ENCODE results near the gene DDX20.
"Not testable (repeated sequence)": the region's sequence is repeated elsewhere in the genome, so short reads cannot be mapped to it uniquely, and the experiment has no call there.

DDX20 gene

DNA sequence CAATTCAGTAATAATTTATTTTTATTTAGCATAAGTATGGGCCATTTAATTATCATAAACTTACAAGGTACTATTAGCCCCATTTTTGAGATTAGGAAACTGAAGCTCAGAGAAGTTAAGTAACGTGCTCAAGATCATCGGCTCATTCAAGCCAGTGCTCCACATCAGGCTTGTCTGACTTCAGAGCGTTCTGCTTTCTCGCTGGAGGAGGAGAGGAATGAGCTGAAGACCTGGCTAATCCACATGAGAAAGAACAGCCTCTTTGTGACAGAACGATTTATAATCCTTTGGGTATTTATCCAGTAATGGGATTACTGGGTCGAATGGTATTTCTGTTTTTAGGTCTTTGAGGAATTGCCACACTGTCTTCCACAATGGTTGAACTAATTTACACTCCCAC lies 39.7 kb downstream of the DDX20 start:
- no peak for DNase-seq

DNA sequence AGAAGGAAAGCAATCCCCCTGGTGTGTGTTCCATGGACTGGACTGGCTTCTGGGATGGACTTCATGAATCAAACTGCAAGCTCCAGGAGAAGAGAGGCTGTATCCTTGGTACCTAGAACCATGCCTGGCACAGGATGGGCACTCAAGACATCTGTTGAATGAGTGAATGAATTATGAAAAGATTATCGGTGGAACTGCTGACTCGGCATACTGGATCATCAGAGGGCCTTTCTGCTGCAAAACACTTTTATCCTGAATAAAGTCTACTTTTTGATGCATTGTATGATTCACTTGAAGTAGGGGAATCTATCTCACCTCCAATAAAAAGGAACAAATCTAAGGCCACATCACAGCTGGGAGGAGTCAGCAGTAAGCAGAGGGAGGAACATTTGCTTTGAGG lies 42.9 kb downstream of the DDX20 start:
- DNase-seq: no peak

DNA sequence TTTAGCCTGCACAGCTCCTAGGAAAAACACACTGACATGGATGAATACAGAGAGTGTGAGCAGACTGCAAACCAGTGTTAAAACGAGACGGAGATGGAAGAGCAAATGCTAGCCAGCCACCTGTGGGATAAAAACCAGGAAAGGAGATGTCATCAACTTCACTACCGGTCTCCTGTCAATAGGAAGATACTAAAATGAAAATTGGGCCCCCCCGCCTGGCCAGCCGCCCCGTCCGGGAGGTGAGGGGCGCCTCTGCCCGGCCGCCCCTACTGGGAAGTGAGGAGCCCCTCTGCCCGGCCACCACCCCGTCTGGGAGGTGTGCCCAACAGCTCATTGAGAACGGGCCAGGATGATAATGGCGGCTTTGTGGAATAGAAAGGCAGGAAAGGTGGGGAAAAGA lies 44.0 kb downstream of the DDX20 start:
- not testable (repeated sequence) for DNase-seq

DNA sequence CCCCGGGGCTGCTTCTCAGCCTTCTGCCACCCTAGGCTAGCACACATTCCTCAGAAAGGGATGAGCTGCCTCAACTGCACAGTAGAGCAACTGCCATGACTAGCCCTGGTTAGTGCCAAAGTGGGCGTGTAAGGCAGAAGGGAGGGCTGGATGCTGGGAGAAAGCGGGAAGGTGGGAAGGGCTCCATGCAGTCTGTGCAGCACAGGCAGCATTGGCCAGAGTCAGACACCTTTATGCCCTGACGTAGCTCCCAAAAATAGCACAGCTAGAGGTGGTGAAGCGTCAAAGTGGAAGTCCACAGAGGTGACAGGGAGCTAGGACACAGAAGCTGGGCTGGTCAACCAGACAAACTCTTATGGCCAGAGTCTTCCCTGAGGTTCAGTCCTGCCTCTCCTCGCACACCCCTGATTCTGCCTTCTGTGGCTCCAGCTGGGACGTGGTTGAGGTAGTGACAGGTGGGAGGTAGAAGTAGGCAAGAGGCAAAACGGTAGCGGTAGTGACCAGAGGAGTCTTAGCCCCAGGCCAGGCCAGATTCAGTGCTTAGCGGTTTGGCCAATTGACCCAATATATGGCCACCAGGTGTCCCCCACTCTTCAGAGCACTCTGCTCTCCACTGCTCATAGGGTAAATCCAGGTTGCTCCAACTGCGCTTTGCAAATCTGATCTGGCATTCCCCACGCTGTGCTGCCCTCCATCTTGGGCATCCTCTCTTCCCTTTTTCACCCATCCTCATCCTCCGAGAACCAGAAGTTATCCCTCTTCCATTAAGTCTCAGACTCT lies 45.6 kb downstream of the DDX20 start:
- DNase-seq: peak in 1 of 2 experiments; percentile 4

DNA sequence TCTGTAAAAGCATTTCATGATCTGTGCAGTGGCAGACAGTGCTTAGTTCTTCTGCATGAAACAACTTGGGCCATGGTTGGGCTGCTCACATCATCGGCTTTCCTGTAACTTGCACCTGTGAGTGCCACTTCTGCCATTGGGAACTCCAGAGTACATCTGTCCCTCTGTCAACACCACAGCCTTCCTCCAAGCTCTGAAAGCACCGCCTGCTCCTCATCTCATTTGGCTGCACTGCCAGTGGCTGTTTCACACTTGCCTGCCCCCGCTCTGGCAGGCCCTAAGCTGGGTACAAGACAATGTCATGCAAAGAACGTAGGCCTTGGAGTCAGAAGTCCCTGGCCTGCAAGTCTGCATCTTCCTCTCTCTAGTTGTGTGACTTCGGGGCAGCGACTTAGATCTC lies 46.4 kb downstream of the DDX20 start:
- DNase-seq: peak in 1 of 2 experiments; percentile 8

DNA sequence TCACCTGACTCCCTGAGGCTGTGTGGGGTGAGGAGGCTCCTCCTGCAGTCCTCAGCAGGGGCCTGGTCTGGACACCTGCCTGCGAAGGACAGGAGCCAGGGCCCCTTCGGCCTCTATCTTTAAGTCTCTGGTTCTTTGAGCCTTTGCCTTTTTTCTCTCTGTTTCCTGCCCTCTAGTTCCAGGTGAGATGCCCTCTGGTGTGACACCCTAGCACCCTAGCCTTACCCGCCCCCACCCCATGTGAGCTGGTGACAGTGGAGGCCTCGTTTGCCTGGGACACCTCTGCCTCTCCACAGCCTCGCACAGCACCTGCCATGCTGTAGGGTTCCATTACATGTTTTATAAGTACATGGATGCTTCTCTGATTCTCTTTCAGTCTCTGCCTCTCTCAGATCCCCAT lies 47.3 kb downstream of the DDX20 start:
- DNase-seq: no peak

DNA sequence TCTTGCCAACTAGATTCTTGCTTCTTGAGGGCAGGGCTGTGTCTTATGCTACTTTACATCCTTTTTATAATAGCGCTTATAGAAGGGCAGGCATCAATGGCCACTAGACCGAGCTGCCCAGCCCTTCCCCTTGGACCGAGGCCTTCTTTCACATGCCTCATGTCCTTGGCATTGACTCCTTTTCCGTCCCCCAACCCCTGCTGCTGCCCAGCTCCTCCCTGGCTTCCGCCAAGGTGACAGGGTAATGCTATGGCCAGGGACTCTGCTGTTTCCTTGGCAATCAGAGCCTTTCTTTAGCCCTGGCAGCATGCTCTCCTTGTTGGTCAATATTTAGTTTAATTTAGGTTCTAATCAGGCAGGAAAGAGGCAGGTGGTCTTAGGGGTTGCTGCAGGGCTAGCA lies 48.2 kb downstream of the DDX20 start:
- no peak for DNase-seq

DNA sequence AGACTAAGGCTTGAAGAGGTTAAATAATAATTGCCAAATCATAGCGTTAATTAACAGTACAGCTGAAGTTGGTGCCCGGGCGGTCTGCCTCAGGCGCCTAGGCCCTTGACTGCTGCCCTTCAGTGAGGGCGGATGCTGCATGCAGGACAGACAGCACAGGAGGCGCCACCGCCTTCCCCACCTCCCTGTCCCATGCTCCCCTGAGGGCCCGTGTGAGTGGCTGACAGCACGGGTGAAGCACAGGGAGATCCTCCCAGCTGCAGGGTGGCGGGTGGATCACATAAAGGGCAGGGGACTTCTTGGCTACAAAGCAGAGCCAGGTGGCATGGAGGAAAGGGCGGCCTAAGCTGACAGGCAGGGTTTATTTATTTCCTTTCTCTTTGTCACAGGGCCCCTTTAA lies 49.1 kb downstream of the DDX20 start:
- DNase-seq: peak; percentile 80 to 83

DNA sequence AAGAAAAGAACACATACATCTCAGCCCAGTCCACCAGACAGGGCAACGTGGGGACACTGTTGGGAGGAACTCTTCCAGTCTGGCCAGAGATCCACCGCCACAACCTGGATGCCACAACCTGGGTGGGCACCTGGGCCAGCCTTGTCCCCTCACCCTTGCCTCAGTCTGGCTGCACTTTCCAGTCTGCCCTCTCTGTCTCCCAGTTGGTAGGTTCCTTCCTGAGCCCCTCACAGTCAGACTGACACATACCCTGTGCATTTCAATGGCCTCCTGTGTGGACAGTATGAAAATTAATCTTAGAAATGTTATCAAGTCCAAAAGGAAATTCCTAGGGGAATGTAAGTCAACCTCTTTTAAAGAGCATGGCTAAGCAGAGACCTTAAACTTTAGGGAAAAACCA lies 49.5 kb downstream of the DDX20 start:
- no peak for DNase-seq

DNA sequence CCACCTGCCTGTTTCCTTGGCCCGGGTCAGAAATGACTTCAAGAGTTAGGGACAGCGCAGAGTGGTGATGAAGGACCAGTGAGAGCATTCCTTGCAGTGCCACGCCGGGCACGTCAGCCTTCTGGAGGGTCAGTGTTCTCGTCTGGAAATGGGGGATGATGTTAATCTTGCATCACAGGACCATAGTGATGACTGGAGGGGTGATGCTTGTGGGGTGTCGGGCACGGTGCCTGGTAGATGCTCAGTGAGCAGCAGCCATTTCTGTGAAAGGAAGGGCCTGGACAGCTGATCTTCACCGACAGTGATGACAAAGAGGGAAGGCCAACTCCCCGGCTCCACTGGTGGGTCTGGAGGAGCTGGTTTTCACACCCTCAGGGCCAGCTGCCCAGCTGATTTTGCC lies 56.2 kb downstream of the DDX20 start:
- no peak for DNase-seq

DNA sequence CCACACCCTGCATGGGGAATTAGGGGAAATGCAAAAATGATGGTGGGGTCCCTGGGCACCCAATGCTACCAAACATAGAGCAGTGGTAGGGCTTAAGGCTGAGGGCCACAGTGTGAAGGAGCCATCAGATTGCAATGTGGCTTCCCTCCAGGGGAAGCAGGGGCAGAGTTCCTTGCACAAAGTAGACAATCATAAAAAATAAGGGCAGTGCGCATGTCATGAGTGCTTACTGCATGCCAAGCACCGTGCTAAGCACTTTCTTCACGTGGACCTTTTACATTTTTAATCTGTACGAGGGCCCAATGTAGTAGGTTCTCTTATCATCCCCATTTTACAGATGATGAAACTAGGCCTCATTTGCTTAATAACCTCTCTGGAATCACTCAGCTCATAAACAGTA lies 56.6 kb downstream of the DDX20 start:
- no peak for DNase-seq

DNA sequence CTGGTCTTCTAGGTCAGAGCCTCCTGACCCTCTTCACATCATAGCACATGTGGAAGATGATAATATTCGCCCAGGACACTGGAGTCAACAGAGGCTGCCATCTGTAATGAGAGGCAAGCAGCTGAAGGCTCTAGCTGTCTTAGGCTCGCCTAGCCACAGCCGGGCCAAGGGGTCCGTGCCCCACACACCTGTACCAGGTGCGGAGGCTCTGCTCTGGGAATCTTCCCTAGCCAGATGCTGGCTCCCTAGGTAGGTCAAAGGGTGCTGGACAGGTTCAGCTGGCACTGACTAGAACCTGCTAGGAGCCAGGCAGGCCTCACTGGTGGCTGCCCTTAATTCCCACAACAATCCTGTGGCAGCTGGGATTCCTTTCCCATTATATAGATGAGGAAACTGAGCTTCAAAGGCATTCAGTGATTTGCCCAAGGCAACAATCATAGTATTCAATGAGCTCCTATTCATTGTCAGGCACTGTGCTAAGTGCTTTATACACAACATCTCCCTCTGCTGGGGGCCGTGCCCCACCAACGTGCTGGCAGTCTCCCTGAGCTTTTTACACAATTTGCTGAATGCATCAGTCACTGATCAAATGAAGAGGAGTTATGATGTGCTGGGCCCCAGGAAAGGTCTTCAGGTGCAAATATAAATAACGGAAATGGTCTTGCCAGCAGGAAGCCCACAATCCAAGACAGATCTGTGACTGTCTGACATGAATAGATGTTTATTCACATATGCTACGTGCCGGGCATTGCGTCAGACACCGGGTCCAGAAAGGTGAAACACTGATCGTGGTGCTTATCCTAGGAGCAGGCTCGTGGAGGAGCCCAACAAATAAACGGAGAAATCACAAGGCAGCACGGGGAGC lies 58.0 kb downstream of the DDX20 start:
- peak in 1 of 2 experiments; percentile 3 for DNase-seq

DNA sequence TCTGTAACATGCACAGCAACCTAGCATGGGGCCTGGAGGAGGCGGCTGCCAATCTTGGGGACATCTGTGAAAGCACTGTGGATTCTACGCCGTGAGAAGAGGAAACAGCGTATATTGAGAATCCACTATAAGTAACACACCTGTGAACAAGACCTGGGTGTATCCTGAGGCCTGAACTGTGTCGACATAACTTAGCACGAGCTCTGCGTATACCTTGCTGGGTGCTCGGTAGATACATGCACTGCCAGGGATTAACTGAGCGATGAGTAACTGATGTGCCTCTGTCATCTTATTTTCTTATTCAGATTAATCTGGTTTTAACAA lies 58.6 kb downstream of the DDX20 start:
- DNase-seq: no peak

DNA sequence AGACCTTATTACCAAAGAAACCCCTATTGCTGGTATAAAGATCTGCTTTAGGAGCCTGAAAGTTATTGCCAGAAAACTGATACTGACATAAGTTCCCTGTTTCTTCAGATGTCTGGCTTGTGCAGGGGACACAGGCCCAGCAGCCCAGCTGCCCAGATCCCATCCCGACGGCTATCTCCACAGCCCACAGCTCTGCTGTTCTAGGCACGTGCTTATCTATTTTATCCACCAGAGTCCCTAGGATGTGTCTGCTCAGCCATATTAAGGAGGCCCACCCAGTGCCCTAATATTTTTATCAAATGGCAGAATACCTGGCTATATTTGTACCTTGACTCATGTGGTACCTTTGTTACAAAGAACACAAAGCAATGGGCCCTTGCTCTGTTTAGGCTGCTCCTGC lies 58.9 kb downstream of the DDX20 start:
- no peak for DNase-seq
